Activated CD4-positive, alpha-beta T cell treated with anti-CD3 and anti-CD28 coated beads, Interleukin-2, Interleukin-6, amounts not matched to agents 100 ng/mL and 50 ng/mL, durations not matched to agents 16 hours and 8 hours (primary cell): ENCODE measurements around the gene DDC.

Experiments
- DNase-seq: peaks from one replicate; pipeline ENCODE4 v3.0.0-alpha.2; 2020

Gene DDC

DNA sequence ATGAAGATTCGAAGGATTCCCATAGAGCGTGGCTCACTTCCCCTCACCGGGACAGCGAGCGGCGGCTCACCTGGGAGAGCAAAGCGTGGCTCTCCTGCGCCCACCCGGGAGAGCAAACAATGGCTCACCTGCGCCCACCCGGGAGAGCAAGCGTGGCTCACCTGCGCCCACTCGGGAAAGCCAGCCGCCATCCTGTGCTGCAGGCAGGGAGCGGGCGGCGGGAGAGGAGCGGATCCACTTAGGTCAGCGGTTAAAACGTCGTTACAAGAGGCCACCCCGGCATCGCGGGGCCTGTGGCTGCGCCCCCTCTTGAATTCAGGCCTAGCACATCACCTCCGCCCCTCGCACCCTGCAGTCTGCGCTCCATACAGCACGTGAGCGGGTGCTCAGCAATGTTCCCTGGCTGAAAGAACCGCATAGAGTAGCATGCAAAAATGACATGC is 114.6 kb downstream of the DDC start:
- DNase-seq: peak; percentile 19

DNA sequence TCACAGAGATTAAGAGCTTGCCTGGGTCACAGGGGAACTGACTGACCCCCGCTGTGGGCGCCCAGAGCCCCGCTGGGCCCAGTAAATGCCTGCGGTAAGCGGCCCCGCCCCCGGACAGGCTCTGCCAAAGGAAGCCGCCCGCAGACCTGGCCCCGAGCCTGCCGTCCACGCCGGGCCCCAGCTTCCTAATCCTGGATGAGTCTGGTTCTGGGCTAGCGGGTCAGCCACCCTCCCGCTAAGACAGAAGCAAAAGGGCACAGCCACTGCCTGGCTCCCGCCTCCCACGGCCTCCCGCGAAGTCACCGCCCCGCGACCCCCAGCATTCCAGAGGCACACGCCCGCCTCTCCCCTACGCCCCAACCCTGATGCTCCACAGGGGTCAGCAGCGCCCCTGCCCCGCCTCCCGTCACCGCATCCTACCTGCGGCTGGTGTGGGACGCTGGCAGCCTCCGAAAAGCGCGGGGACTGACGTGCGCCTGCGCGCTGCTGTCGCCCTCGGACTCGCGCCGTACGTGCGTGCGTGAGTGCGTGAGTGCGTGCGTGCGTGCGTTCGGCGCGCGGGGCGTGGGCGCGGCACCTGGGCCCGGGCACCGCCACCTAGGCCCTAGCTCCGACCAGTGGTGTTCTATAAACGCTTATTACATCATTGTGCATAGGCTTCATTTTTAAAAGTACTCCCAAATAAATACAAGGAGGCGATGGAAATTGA is 115.2 kb downstream of the DDC start, which contains the start of gene FIGNL1:
Gene FIGNL1, minus strand, starts transcription at position 470 of the 709 bp plus-strand sequence. CDS start 3,063 bp downstream, outside the sequence.
- DNase-seq: peak; percentile 90

DNA sequence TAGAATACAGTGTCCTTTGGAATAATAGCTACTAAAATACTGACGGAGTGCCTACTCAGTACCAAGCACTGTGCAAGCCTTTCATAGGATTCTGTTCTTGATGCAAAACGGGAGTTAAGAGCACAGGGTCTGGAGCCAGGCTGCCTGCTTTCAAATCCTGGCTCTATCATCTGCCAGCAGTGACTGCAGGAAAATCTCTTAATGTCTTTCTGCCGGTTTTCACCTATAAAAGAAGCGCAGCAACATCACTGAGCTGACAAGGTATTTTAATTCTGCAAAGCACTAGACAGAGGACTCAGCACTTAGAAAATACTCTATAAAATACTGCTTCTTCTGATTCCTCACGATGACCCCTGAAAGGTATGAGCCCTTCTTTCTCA is 115.7 kb downstream of the DDC start:
- peak; percentile 9 for DNase-seq

DNA sequence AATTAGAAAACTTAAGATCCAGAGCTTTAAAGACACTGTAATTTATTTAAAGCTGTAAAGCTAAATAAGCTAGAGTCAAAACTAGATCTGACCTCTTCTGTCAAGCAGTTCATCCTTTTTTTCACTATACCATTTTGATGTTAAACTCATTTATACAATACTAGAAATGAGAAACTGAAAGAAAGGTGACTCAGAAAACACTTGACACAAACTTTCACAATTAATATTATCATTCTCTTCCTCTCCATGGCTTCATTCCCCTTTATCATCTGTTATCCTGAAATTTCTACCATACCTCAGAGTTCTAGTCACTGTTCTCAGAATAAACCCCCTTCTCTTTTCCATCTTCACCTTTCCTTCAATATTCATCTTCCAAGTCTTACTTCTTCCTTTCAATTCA is 116.4 kb downstream of the DDC start:
- DNase-seq: peak; percentile 54

DNA sequence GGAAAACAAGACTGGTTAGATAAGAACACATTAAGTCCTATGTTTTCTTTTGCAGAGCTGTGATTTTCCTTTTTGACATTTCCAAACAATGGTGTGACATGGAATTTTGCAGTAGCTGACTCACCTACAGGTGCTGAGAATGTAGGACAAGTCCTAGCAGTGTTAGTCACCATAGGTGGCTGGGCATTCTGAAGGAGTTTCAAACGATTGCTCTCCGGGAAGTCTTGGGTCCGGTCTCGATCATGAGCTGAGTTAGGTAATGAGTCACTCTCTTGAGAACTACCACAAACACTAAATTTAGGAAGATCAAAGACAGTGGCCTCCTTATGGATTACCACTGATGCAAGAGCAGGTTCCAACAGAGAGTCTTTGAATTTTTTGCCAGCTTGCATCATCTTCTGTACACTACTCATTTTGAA is 118.7 kb downstream of the DDC start:
- DNase-seq: peak; percentile 73

DNA sequence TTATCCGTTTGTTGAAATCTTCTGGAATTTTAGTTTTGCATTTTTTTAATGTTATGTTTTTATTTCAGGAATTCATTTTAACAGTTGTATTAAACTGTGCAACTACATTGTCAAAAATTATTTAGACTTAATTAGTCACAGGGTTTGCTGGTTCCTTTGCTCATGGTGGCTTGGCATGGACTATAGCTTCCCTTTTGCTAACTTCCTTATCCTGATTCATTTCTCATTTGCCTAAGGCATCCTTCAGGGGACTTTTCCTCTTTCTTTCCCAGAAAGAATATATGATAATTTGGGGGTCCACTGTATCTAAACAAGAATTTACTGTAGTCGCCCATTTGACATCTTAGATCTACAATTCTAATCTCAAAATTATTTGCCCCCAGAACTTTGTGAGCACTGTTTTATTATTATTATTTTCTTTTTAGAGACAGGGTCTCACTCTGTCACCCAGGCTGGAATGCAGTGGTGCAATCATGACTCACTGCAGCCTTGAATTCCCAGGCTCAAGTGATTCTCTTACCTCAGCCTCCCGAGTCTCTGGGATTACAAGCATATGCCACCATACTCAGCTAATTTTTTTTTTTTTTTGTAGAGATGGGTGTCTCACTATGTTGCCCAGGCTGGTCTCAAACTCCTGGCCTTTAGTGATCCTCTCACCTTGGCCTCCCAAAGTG is 128.9 kb downstream of the DDC start:
- DNase-seq: no peak

DNA sequence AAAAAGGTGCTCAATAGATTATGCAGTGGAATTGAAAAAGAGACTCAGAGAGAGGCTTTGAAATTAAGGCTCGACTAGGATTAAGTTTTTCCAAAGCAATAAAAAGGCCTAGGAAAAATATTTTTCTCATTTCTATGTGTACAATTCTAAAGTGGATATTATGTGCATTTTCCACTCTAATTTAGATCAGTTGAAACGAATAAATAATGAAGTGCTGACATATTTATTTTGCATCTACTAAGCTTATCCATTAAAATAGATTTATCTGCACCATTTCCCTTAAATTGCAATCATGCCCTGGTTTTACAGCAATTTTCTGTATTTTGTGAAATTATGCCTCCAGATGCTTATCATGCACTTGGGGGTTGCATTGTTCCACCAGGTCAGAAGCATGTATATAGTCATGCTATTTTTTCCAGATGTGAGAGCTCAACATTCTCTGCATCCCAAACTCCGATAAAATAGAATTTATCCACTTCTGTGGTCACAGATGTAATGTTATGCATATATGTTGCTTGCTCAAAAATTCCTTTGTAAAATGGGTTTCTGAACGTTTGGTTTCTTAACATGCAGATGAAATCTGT is 133.4 kb downstream of the DDC start:
- no peak for DNase-seq

DNA sequence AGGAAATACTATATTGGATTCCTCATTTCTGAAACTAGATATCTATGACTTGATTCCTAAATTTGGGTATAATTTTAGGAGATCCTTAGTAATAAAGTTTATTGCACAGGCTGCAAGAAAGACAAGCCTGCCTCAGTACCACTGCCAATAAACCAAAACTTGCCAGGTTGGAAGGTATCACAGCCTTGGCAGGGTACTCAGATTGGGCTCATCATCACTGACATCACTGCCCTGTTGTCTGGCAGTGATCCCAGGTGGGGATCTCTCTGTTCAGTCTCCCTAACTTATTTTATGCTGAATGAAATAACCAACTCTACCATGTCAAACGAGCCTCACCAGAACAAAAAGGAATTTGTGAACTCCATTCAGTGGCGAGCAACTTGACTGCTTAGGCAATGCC is 133.9 kb downstream of the DDC start:
- DNase-seq: no peak

DNA sequence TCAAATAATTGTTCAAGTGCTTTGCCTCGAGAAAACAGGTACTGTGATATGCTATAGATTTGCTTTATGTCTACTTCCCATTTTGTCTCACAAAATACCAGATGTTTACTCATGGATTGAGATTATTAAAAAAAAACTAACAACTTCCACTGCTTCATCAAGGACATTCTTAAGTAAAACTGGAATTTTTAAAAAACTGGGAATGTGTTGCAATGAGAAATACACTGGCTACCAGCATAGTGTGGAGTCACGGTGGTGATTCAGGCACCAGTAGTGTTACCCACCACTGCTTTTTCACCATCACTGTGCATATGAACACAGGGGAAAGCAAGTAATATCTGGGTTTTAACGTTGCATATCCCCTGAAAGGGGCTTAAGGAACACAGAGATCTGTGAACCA is 136.3 kb downstream of the DDC start:
- DNase-seq: no peak

DNA sequence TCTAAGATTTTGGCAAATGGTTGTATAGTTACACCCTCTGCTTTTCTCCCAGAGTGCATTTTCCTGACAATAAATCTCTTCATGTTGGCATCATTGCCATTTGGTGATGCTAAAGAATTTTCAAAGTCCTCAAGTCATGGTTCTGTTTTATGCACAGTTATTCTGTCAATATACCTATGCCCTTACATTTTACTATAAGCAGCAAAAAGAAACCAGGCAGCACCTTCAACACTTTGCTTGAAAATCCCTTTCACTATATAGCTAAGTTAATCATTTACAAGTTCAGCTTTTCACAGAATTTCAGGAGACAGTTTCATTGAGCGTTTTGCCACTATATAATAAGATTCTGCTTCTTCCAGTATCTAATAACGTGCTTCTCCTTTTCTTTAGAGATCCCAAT is 137.7 kb downstream of the DDC start:
- DNase-seq: no peak

DNA sequence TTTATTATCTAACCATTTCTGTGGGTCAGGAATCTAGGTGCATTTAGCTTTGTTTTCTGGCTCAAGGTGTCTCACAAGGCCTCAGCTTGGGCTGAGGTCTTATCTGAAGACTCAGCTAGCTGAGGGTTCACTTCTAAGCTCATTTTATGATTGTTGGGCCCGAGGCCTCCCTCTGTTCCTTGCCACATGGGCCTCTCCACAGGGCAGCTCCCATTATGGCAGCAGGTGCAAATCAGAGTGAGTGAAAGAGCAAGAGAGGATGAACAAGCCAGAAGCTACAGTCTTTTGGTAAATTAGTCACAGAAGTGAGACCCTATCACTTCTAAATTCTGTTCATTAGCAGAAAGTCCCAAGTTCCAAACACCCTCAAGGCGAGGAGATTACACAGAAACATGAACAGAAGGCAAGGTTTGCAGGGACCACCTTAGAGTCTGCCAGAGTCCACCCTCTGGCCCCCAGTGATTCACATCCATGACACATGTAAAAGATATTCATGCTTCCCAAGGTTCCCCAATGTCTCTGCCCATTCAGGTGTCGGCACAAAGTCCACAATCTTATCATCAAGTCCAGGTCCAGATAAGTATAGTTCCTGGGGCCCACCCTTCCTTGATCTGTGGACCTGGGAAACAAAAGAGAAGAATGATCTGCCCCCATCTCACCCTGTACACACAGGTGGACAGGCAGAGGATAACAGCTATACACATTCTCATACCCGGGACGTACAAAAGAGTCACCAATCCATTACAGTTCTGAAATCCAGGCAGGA is 138.7 kb downstream of the DDC start:
- DNase-seq: no peak

DNA sequence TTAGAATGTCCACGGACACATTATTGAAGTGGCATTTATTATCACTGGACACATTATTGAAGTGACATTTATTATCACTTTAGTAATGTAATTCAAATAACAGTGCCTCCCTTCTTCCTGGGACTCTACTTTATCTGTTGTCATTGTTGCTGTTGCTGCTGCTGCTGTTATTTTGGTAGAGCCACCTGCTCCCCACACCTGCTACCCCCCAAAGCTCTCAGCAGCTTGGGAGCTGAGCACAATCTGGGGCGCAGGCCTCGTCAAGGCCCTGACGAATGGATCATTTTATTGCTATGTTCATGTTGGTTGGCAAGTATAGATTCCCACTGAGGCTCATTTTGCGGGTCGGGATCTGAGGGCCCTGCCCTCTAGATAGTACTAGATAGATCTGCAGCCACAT is 139.9 kb downstream of the DDC start:
- DNase-seq: no peak

DNA sequence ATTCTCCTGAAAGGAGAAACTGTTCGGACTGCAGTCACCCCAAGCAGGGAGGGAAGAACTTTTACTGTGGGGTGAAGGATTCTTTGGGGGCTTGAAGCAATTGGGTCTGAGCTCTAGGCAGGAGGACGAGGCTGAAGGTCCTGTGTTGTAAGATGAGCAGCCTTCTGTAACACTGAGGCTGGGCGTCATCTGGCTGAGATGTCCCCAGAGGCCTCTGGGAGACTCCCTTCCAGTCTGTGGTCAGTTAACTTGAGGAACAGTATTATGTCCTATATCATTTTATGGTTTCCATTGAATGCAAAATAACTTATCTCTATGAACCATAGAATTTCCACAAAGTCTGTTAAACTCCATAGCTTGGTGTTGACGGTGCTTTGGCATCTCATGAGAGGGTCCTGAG is 141.3 kb downstream of the DDC start:
- DNase-seq: no peak

DNA sequence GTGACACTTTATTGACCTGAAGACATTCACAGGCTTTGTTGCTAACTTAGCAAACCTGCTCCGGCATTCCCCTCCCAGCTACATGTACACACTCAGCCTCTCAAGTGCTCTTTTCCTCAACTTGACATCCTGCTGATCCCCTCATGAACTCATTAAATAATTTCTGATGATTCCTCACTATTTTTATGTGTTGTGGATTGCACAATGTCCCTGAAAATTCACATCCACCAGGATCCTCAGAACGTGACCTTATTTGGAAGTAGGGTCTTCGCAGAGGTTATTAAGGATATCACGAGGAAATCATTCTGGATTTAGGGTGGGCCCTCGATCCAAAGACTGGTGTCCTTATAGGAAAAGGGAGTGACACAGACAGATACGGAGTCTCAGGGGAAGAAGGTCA is 142.3 kb downstream of the DDC start:
- DNase-seq: no peak

DNA sequence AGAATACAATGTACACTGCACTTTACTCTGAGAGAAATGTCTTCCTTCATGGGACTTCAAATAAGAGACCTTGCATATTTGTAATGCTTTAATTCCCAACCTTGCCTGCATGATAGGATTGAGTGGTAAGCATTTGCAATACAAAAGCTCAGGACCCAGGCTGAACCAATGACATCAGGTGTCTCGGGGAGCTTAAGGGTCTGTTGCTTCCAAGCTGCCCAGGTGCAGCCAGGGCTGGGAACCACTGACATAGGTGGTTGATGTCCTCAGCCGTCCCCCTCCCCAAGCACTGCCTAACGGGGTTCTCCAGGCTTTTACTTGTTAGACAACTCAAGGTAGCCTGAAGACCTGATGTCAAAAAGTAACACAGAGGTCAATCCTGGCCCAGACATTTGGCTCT is 144.2 kb downstream of the DDC start:
- no peak for DNase-seq

DNA sequence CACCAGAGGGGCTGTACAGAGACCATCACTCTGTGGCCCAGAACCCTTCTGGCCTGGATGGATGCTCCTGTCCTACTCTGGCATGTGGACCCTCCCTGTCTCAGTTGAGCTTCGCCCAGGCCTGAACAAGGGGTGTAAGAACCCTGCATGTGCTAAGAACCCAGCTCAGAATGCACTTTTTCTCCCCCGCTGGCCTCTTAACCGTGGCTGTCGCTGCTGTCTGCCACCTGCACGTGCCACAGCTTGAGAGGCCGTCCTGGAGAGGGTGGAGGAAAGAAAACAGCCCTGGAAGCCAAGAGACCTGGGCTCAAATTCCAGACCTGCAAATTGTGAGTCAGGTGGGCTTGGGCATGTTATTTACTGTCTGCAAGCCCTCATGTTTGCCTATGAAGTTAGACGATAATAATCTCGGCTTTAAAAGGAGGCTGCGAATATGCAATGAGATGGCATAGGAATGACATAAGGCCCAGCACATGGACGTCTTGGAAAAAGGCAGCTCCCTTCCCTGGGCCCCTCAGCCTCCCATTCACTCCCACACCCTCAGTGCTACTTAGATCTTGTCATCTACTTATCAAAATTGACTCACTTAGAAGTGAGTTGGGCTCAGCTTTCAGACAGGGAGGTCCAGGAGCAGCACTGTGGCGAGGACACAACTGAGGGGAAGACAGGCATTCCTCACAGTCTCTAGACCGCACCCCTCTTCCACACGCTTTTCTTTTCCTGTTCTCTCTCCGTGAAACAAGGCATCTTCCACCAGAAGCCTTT is 146.5 kb downstream of the DDC start:
- DNase-seq: no peak

DNA sequence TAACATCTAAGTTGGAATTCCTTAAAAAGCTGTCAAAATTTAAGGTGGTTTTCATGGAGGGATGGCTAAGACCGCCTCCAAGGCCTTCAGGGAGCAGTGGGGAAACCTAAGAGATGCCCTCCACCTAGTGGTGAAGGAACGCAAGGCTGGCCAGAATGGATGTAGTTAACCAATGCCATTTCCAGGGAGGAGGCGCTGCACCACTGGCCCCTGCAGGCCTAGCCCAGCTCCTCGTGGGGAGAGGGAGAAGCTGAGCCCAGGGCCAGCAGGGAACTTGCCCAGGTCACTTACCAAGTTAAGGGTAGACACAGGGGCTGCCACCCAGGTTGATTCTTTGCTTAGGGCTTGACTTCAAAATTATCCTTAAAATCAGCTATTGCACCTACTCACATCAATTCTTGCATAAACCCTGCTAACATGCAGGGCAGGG is 147.1 kb downstream of the DDC start:
- DNase-seq: peak; percentile 88

DNA sequence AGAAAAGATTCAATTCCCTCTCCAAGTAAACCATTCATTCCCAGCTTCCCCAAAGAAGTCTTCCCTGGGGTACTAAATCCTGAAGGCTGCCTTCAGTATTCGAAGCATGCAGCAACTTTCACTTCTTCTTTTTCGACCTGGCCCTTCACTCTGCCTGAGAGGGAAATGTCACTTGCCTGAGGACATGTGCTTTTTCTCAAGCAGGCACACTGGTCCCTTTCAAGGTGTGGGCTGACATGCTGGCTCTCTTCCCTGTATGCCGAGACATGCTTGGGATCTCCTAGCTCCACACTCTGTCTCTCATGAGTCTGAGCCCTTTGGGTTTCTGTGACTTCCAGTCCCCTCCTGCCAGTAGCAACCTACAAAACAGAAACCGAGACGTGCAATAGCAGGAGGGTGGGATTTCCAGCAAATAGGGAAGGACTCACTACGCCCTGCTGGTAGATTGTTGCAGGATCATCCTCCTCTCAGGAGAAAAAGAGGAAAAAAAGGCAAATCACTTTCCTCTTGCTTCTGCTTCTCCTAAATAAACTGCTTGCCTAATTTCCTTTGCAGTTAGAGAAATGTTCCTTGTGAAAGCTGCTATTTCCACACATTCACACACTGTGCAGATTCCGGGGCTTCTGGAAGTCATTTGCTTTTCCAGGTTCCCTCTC is 148.6 kb downstream of the DDC start:
- no peak for DNase-seq

DNA sequence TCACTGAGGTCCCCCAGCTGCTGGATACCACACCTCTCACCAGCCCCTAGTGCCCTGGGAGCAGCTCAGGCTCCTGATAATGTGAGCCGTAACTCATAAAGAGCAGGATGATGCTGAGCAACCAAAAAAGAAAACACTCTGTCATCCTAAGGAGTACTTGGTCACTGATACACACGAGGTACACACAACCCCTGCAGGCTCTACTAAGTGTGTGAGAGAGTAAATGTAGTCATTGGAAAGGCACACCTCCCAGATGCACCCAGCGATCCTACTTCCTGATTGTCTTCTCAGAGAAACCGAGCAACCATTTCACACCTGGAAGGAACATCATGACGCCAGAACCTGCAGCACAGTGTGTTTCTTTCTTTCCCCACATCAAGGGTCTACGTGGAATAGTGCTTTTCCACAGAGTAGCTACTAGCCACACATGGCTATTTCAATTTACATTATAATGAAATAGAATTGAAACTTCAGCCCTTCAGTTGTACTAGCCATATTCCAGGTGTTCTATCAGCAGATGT is 149.3 kb downstream of the DDC start:
- no peak for DNase-seq

DNA sequence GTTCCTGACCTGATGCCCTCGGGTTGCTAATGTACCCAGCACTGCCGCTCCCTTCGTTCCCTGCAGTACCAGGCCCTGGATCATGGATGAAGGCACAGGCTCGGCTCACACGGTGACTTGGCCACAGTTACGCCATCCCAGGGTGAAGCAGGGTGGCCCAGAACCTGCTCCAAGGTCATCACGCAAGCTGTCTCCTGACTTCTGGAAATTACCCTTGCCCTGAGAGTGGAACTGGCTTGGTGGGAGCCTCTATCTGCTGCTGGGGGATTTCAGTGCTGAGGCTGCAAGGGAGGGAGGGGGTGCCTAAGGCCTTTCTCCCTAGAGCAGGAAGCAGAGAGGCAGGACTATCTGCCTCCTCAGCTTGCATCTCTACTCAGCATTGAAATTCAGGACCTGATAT is 151.6 kb downstream of the DDC start:
- no peak for DNase-seq

DNA sequence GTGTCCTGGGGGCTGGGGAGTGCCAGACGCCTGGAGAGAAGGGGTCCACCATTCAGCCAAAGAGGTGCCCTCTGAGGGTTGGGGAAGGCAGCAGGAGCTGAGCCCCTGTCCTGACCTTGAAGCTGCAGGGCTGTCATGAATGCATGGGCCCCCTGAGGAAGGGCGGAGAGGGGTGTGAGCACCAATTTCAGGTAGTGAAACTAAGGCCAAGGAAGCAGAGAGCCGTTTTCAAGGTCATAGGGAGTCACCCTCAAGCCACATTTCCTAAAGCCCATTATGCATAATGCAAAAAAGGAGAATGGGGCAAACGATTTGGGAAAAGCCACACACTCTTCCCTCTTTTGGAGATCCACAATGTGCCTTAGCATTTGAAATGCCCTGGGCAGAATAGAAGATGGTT is 152.2 kb downstream of the DDC start:
- DNase-seq: no peak

DNA sequence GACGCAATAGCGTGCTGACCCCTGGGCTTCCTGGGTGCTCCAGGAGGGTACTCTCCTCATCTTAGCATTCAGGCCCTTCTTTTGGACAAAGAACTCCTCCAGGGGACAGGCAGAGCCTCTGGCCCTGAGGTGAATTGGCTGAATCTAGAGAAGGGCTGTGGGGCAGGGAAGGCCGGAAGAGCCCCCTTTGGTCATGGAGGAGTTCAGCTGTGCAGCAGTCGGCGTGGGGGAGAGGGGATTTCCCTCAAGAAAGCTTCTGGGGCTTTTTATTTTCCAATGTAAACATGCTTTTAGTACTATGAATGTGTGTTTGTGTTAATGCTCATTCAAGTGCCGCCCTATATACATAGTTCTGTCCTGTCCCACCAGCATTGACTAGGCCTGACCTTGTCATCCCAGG is 153.9 kb downstream of the DDC start:
- DNase-seq: no peak
